A549 (cell line): ENCODE results near the gene FMNL3.

Experiments
- CEBPB ChIP-seq, 2 experiments: fragments of >200 bp in 1 of 2; sonication (Bioruptor Twin) in 1 of 2; formaldehyde crosslinking in 1 of 2; IDR thresholded peaks; 2 replicates each; pipeline ENCODE4 v1.6.1; 2012 to 2016
- EP300 ChIP-seq, 2 experiments: fragments of >200 bp; sonication (Bioruptor Twin); formaldehyde crosslinking; IDR thresholded peaks; 2 replicates in 1 of 2; 3 replicates in 1 of 2; pipeline ENCODE4 v1.6.1; 2016 to 2017
- JUN ChIP-seq, 2 experiments: fragments of >200 bp; sonication (Bioruptor Twin); formaldehyde crosslinking; IDR thresholded peaks; 2 replicates in 1 of 2; 3 replicates in 1 of 2; pipeline ENCODE4 v1.6.1; 2016 to 2017
- MYC ChIP-seq: IDR thresholded peaks from 2 replicates; pipeline ENCODE4 v1.6.1; 2012; ENCODE audit warnings: mild to moderate bottlenecking, inconsistent platforms, low read length, improper control_type of control experiment, borderline replicate concordance
- POLR2A ChIP-seq: IDR thresholded peaks from 2 replicates; pipeline ENCODE4 v1.6.1; 2012; ENCODE audit warnings: mild to moderate bottlenecking, low read length
- RFX5 ChIP-seq: fragments of 450-650 bp; IDR thresholded peaks from 2 replicates; pipeline ENCODE4 v1.7.1; 2014; ENCODE audit warnings: antibody characterized with exemption, mild to moderate bottlenecking, moderate library complexity
- RNF2 ChIP-seq: fragments of 200-600 bp; sonication (generic); IDR thresholded peaks from 2 replicates; pipeline ENCODE4 v1.6.1; 2016; ENCODE audit warnings: low read depth, mild to moderate bottlenecking, antibody characterized with exemption, moderate library complexity, borderline replicate concordance
- TF ChIP-seq, protein P1 (sequence below): fragments of >200 bp; sonication (Bioruptor Twin); formaldehyde crosslinking; IDR thresholded peaks from 3 replicates; pipeline ENCODE4 v1.5.1; 2016
- TF ChIP-seq, protein P2 (sequence below): fragments of 450-650 bp; IDR thresholded peaks from 2 replicates; pipeline ENCODE4 v1.6.1; 2014; ENCODE audit warnings: antibody characterized with exemption

DNA sequence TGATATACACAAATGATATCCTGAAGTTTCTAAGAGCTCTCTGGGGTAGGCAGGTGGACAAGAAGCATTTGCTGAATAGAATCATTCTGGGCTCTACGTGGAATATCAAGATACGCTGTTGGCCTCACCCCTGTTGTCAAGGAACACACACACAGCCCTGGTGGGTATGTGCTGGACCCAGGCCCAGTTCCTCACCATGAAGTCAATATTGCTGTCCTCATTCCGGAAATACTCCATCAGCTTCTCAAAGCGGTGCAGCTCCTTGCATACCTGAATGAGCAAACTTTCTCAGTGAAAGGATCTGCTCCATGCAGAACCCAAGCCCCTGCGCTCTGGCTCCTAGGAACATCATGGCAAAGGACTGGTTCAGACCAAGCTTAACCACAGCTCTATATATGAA is 52.5 kb downstream of the FMNL3 start:
- TF ChIP-seq EP300 (IDR thresholded peaks at IDR 0.05) (no peak), RFX5 (no peak), JUN (IDR thresholded peaks at IDR 0.05) (no peak), MYC (no peak), CEBPB (IDR thresholded peaks at IDR 0.05) (no peak), RNF2 (no peak), POLR2A (no peak)
- TF ChIP-seq, protein P1, sequence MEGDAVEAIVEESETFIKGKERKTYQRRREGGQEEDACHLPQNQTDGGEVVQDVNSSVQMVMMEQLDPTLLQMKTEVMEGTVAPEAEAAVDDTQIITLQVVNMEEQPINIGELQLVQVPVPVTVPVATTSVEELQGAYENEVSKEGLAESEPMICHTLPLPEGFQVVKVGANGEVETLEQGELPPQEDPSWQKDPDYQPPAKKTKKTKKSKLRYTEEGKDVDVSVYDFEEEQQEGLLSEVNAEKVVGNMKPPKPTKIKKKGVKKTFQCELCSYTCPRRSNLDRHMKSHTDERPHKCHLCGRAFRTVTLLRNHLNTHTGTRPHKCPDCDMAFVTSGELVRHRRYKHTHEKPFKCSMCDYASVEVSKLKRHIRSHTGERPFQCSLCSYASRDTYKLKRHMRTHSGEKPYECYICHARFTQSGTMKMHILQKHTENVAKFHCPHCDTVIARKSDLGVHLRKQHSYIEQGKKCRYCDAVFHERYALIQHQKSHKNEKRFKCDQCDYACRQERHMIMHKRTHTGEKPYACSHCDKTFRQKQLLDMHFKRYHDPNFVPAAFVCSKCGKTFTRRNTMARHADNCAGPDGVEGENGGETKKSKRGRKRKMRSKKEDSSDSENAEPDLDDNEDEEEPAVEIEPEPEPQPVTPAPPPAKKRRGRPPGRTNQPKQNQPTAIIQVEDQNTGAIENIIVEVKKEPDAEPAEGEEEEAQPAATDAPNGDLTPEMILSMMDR: no peak
- TF ChIP-seq, protein P2, sequence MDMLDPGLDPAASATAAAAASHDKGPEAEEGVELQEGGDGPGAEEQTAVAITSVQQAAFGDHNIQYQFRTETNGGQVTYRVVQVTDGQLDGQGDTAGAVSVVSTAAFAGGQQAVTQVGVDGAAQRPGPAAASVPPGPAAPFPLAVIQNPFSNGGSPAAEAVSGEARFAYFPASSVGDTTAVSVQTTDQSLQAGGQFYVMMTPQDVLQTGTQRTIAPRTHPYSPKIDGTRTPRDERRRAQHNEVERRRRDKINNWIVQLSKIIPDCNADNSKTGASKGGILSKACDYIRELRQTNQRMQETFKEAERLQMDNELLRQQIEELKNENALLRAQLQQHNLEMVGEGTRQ: no peak
